HG03469 (cell line): ENCODE data around the gene PTPRD.

ENCODE experiments used
- ATAC-seq: cut with Tn5 transposase; IDR thresholded peaks from one replicate; pipeline ENCODE4 v1.9.1; 2021; ENCODE audit warnings: mild to moderate bottlenecking, moderate library complexity, moderate number of reproducible peaks; ENCODE audit not compliant: unreplicated experiment

Gene PTPRD

GRCh38 chr9:8890695-8891094 is 1722.1 kb downstream of the PTPRD start:
- no peak for ATAC-seq

DNA sequence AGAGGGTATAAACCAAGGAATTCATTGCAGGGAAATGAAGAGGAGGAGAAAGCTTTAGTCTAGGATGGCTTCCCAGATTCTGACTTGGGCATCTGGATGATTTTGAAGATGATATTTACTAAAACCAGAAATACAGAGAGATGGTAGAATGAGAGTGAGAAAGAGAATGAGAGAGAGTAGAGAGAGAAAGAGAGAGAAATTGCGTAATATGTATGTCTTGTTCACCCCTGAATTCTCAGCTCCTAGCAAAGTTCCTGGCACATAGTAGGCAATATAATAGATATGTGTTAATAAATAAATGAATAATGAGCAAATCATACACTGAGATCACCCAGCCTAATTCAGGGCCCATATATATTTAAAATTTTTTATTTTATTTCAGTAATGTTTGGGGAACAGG is 1723.7 kb downstream of the PTPRD start:
- no peak for ATAC-seq

DNA sequence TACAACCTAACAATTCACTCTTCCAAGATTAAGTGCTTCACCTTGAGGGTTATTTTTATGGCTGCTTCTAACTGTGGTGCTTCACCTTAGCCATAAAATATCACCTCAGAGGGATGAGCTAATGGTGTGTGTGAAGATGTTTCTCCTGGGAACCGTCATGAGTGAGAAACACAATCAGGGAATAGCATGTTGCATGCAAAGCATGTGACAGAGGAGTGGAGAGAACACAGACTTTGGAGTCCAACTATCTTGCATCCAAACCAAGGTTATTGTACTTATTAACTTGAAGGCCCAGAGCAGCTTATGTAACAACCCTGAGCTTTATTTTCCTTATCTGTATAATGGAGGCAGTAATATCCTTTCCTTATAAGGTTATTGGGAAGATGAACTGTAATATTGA is 1724.2 kb downstream of the PTPRD start:
- no peak for ATAC-seq

DNA sequence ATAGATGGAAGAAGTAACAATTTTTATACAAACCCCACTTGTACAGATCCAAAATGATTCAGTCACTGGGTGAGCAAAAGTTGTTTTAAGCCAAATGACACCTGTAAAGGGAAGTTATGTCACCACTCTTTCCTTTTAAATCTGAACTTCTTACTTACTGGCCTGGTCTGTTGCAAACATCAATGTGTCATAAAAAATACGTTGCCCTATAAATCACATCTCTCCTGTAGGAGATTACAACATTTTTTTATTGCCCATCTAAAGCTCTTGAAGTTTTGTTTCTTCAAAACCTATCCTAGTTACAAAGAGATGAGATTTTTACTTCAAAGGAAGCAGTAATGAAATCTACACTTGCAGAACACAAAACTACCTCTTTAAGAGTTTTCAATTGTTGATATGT is 1725.4 kb downstream of the PTPRD start:
- no peak for ATAC-seq

DNA sequence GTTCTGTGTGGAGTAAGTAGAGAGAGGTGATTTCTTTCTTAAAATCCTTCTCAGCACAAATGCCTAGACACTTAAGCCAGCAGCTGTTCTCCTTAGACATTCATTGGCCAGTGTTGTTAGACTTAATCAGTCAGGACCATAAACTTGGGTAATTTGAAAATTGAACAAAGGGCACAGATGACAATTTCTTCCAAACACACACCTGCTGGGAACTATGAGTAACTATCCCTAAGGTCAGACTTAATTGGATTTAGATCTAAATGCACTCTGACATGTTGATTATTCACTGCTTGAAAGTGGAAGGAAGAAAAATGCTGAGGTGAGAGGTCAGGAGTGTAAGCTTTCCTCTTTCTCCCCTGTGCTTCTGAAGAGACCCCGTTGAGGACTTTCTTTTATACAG is 1729.5 kb downstream of the PTPRD start:
- ATAC-seq: no peak

DNA sequence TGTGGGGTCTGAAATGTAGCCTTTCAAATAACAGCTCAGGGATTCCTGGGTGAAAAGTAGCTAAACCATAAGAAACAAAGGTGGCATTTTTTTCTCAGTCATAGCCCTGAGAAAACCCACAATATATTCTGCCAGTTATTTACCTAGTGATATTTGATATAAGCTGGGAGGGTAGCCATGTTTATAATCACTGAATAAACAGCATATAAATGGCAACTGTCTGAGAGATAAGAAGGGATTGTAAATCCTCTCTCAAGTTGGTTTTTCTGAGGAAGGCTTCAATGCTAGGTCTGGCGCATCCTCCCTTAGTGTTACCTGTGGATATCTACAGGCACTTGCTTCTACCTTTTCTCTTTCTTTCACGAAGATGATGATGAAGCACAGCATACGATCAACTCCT is 1732.7 kb downstream of the PTPRD start:
- ATAC-seq: no peak

GRCh38 chr9:8879284-8879683 is 1733.5 kb downstream of the PTPRD start:
- no peak for ATAC-seq

GRCh38 chr9:8877753-8878494 is 1734.9 kb downstream of the PTPRD start:
- no peak for ATAC-seq

DNA sequence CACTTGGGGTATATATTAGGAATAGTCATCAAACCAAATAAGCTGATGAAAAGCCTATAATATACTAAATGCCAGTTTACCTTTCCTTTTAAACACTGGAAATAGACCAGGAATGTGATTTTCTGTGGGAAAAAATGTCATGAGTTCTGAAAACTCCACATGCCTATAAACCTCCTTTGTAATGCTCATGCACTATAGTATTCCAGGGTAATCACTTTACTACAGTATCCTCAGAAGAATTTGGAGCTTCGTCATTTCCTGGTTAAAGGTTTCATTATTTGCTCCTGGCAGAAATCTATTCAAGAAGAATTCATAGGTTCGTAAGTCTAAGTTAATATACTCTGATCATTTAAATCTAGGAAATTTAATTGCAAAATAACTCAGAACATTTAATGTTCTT is 1736.5 kb downstream of the PTPRD start:
- no peak for ATAC-seq

DNA sequence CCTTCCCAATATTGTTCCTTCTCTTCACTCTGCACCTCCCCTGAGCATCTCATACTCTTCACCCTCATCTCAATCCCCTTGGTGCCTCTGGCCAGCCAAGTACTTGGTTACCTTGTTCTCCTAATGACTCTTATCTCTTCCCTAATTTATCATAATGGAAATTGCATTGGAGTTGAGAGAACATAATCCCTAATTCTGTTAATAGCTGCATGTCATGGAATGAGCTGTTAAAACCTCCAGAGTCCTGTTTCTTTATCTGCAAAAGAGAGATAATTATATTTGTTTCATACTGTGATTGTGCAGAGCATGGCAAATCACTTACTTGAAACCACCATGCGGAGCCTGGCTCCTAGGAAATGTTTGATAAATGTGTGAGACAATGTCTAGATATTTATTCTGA is 1738.3 kb downstream of the PTPRD start:
- ATAC-seq: no peak

DNA sequence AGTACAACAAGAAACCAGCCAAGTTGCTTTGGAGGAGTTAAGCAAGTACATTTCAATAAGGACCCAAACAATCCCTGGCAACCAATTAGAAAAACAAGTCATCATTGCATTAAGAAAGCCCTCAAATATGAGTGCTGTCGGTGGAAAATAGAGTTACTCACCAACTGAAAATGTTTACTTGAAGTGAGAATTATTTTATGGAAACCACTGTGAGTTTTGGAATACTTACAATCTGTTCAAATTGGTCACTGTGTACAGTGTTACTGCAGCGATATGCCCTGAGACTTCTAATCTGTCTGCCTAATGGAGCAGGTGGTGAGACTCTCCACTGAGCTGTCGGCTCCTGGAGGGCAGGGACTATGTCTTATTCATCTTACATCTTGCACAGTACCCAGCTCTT is 1740.0 kb downstream of the PTPRD start:
- no peak for ATAC-seq

DNA sequence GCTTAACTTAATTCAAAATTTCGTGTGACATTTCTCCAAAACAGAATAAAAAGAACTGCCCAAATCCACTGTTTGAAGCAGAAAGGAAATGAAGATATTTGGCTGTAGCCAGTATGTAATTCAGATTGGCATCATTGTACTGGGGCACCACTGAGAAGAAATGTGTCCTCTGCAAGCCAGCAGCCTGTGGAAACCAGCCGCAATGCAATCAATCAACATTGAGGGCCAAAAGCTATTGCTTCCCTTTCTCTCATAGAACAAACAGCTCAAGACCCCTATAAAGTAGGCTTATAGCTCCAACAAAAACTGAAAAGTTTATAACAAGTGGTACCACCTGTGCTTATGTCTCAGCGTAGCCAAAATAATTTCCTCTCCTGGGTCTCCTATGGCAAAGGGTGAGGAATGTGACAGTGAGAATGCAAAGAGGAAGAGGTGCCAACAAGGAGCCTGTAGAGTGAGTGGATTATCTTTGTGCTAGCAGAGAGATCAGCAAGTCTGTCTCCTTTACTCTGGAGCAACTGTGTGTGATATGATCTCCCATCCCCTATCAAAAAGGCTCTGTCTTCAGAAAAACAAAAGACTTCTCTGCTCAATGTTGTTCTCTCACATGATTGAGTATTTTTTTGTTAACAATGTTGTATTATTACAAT is 1740.9 kb downstream of the PTPRD start:
- ATAC-seq: no peak

DNA sequence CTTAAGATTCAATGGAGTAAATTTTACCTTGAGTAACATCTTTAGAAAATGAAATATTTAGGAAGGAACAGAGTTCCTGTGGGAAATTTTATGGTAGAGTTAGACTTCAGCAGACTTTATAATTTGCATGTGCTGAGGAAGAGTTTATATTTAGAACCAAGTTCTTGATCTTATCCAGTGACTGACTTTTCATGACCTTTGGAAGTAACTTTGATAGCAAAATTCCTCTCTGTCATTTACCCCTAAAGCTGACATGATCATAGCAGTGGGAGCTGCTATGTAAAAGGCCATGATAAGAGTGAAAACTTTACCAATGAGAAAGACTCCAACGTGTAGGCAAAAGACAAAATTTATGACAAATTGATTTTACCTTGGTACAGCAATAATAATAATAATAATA is 1741.4 kb downstream of the PTPRD start:
- no peak for ATAC-seq

- ATAC-seq: no peak
Observed at GRCh38 chr9:8869812-8870211, 1743.0 kb downstream of the PTPRD start.

DNA sequence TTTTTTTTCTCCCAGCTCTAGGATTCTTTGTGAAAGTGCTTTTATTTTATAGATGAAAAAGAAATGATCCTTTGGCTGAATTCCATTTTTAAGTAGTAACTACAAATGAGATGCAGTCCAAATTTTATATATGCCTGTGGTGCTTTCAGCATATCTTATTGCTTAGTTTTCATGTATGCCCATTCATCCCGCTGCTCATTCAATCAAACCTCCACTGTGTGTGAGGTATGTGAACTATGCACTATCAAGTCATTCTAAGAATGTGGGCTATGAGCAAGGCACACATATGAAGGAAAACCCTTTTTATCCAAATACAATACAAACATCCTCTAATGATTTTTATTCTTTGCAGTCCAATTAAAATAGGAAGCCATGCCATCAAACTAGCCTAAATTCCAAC is 1744.2 kb downstream of the PTPRD start:
- no peak for ATAC-seq

DNA sequence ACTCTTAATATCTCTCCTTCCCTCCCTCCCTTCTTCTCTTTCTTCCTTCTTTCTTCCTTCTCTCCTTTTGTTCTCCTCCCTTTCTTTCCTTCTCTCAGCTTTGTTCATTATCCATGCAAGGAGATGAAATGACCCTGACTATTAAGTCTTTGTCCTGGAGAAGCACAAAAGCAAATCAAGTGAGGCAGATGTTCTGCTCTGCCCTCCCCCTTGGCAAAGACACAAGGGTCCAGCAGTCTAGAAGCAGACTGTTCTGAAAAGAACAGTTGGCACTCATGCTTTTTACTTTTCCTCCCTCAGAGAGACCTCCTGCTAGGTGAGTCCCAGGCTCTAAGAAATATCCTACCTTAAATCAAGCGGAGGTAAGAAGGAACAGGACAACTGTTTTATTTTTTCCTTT is 1745.7 kb downstream of the PTPRD start:
- no peak for ATAC-seq

DNA sequence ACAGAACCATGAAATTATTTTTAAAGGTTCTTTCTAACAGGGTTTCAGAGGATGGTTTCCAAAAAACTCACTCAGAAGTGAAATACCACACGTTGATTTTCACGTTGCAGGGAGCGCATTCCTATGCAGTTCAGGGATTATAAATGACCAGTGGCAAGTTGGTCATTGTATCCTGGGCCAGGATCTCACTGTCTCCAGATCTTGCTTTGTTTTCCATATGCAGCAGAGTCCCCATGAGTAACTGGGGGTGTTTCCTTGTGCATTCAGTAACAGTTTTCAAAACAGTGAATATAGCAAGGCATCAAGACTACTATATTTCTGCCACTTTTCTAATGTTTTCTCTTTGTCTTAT is 1748.3 kb downstream of the PTPRD start:
- no peak for ATAC-seq

GRCh38 chr9:8863886-8864544 is 1748.8 kb downstream of the PTPRD start:
- no peak for ATAC-seq

DNA sequence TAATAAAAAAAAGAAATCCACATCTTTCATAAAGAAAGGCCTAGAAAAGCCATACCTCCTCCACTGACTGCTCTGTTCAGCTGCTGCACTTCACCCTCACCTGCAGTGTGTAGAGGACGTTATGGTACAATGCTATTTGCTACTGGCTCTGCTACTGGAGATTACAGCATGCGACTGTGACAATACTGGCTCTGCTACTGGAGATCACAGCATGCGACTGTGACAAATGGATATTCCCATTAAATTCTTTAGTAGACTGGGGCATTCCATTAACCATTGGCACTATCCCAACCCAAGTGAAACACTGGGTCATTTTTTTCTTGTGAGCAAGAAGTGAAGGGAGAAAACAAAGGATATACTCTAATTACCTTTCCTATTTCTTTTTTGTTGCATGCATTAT is 1749.7 kb downstream of the PTPRD start:
- ATAC-seq: no peak

DNA sequence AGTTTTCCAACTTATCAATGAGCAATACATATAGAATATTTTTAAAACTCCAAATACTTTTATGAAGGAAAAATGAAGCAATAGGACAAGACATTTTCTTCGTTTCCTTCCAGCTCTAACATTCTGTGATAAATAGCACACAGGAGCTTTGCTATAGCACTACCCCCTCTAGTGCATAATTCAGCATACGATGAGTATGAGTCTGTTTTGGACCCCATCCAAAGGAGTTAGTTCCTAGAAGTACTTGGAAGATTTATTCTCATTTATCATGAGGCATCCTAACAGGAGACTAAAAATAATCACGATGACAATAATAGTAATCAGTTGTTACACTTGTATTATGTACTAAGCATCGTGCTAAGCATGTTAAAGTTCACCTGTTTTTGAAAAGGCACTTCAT is 1751.9 kb downstream of the PTPRD start:
- ATAC-seq: no peak

GRCh38 chr9:8860086-8860485 is 1752.7 kb downstream of the PTPRD start:
- no peak for ATAC-seq

DNA sequence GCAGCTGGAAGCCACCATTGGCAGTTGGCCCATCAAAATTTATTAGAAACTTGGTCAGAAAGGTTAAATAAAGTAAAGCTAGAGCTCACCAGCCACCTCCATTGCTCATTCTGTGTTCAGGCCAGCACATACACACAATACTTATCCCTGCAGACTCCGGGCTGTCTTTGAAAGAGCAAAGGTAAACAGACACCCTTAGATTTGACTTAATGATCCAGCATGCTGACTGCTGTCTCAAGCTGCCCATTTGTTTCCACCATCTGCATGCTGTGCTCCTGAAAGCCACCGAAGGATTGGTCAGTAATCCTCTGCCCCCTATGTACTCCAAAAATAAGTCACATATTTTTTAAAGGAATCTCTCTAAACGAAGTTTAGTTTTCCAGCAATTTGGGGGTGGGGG is 1753.4 kb downstream of the PTPRD start:
- ATAC-seq: no peak
